H1 (cell line): ENCODE data around the gene JMJD7. TPM values are rescaled to one million over a fixed set of nuclear protein-coding genes. Genes with fewer than 3 reads are reported as not detected.

Source experiments
- CTCF ChIA-PET: fragments of 300-600 bp; sonication (Branson Sonifier 250); formaldehyde crosslinking; loops from one replicate; lab custom pipeline; 2021; ENCODE audit not compliant: partially characterized antibody; lab: Charles Lee
- POLR2A ChIA-PET: fragments of 300-600 bp; sonication (Branson Sonifier 250); formaldehyde crosslinking; loops from one replicate; lab custom pipeline; 2021; ENCODE audit warnings: inconsistent platforms; ENCODE audit not compliant: partially characterized antibody; lab: Charles Lee
- DNase-seq, 2 experiments: peaks; one replicate each; pipeline versions ENCODE4 v3.0.0 to v3.0.0-alpha.2; 2010 to 2022; ENCODE audit warnings: low spot score in 2 of 2, low read depth in 1 of 2, mixed read lengths in 1 of 2
- FAIRE-seq: peaks from 2 replicates; lab custom pipeline; 2011; peaks lifted over from hg19 to GRCh38; lab: Jason Lieb, UNC
- H2AFZ ChIP-seq: 2 replicates; pipeline ENCODE4 v1.8.1; 2012; ENCODE audit warnings: low read length, inconsistent platforms
- H2AK5ac ChIP-seq: 2 replicates; pipeline ENCODE4 v1.6.1; 2013; ENCODE audit warnings: low read depth, low read length
- H2BK120ac ChIP-seq: replicated peaks from 2 replicates; pipeline ENCODE3; 2013; ENCODE audit warnings: low read depth, low read length, inconsistent platforms
- H2BK12ac ChIP-seq: 2 replicates; pipeline ENCODE4 v1.6.1; 2013; ENCODE audit warnings: low read depth, low read length
- H2BK15ac ChIP-seq: 2 replicates; pipeline ENCODE4 v1.6.1; 2013; ENCODE audit warnings: low read length
- H2BK20ac ChIP-seq: 2 replicates; pipeline ENCODE4 v1.6.1; 2013; ENCODE audit warnings: low read length
- H2BK5ac ChIP-seq: 2 replicates; pipeline ENCODE4 v1.6.1; 2013; ENCODE audit warnings: low read depth, low read length
- H3K14ac ChIP-seq: 2 replicates; pipeline ENCODE4 v1.6.1; 2013; ENCODE audit warnings: inconsistent platforms; ENCODE audit not compliant: insufficient read length
- H3K18ac ChIP-seq: 2 replicates; pipeline ENCODE4 v1.6.1; 2013; ENCODE audit warnings: low read length; ENCODE audit errors: extremely low read depth
- H3K23ac ChIP-seq: 2 replicates; pipeline ENCODE4 v1.6.1; 2013; ENCODE audit warnings: inconsistent platforms; ENCODE audit not compliant: insufficient read length
- H3K23me2 ChIP-seq: 2 replicates; pipeline ENCODE4 v1.6.1; 2013; ENCODE audit warnings: low read depth, low read length
- H3K27ac ChIP-seq: 2 replicates; pipeline ENCODE4 v1.6.1; 2011; ENCODE audit warnings: low read depth, low read length, inconsistent platforms
- H3K27me3 ChIP-seq, 4 experiments: replicated peaks in 1 of 4; 1 replicate in 1 of 4; 2 replicates in 3 of 4; pipeline versions ENCODE4 v1.6.1 to v1.8.1; 2011 to 2013; ENCODE audit warnings: low read length in 3 of 4, mild to moderate bottlenecking in 3 of 4, inconsistent platforms in 2 of 4, mixed read lengths in 2 of 4, moderate library complexity in 1 of 4; ENCODE audit not compliant: control insufficient read depth in 3 of 4, insufficient read depth in 3 of 4; ENCODE audit errors: extremely low read depth in 1 of 4
- H3K36me3 ChIP-seq, 4 experiments: 2 replicates each; pipeline versions ENCODE4 v1.6.1 to v1.8.1; 2011 to 2013; ENCODE audit warnings: mild to moderate bottlenecking in 4 of 4, low read length in 3 of 4, moderate library complexity in 2 of 4, control low read depth in 1 of 4, inconsistent platforms in 1 of 4; ENCODE audit not compliant: insufficient read depth in 4 of 4, control insufficient read depth in 2 of 4
- H3K4ac ChIP-seq: replicated peaks from 2 replicates; pipeline ENCODE3; 2013; ENCODE audit warnings: low read length, low read depth, mixed read lengths, inconsistent platforms; ENCODE audit not compliant: insufficient read length
- H3K4me1 ChIP-seq, 4 experiments: replicated peaks in 1 of 4; 1 replicate in 1 of 4; 2 replicates in 3 of 4; pipeline versions ENCODE4 v1.6.1 to v1.8.1; 2011 to 2013; ENCODE audit warnings: low read length in 3 of 4, inconsistent platforms in 2 of 4, mixed read lengths in 1 of 4; ENCODE audit not compliant: insufficient read depth in 4 of 4, control insufficient read depth in 3 of 4
- H3K4me2 ChIP-seq, 2 experiments: 2 replicates each; pipeline versions ENCODE4 v1.6.1 to v1.8.1; 2011 to 2013; ENCODE audit warnings: low read depth in 2 of 2, low read length in 2 of 2, control low read depth in 1 of 2, inconsistent platforms in 1 of 2, mild to moderate bottlenecking in 1 of 2; ENCODE audit not compliant: insufficient read depth in 1 of 2
- H3K4me3 ChIP-seq, 4 experiments: fragments of 200-600, 300-600 bp in 1 of 4; sonication (generic), shearing (Covaris generic), sonication (Bioruptor Twin) in 1 of 4; 2 replicates each; pipeline versions ENCODE4 v1.5.1 to v1.8.1; 2011 to 2016; ENCODE audit warnings: low read length in 4 of 4, low read depth in 3 of 4, control low read depth in 2 of 4, inconsistent platforms in 2 of 4, mild to moderate bottlenecking in 2 of 4, mixed read lengths in 1 of 4, moderate library complexity in 1 of 4; ENCODE audit not compliant: insufficient read depth in 2 of 4; ENCODE audit errors: extremely low read depth in 1 of 4
- H3K56ac ChIP-seq: replicated peaks from 2 replicates; pipeline ENCODE3; 2013; ENCODE audit warnings: low read depth, mild to moderate bottlenecking, mixed read lengths, low read length, inconsistent platforms; ENCODE audit not compliant: insufficient read length
- H3K79me1 ChIP-seq: 2 replicates; pipeline ENCODE4 v1.6.1; 2013; ENCODE audit warnings: low read depth, low read length, control low read depth
- H3K79me2 ChIP-seq, 2 experiments: 2 replicates each; pipeline versions ENCODE4 v1.6.1 to v1.8.1; 2012 to 2013; ENCODE audit warnings: low read length in 2 of 2, mild to moderate bottlenecking in 2 of 2, inconsistent platforms in 1 of 2; ENCODE audit not compliant: insufficient read depth in 2 of 2, control insufficient read depth in 1 of 2
- H3K9ac ChIP-seq, 4 experiments: replicated peaks in 1 of 4; 1 replicate in 1 of 4; 2 replicates in 3 of 4; pipeline versions ENCODE4 v1.6.1 to v1.8.1; 2011 to 2013; ENCODE audit warnings: low read depth in 3 of 4, low read length in 3 of 4, control low read depth in 2 of 4, mild to moderate bottlenecking in 2 of 4, moderate library complexity in 2 of 4, inconsistent platforms in 1 of 4; ENCODE audit errors: extremely low read depth in 1 of 4
- H3K9me3 ChIP-seq, 2 experiments: 2 replicates each; pipeline versions ENCODE4 v1.6.1 to v1.8.1; 2012 to 2013; ENCODE audit warnings: mild to moderate bottlenecking in 2 of 2, moderate library complexity in 2 of 2, control low read depth in 1 of 2, inconsistent platforms in 1 of 2, low read depth in 1 of 2, low read length in 1 of 2, mixed read lengths in 1 of 2; ENCODE audit not compliant: insufficient read depth in 2 of 2
- H4K20me1 ChIP-seq, 2 experiments: replicated peaks in 1 of 2; 2 replicates each; pipeline versions ENCODE3 to v1.8.1; 2011 to 2013; ENCODE audit warnings: inconsistent platforms in 2 of 2, low read length in 2 of 2, mild to moderate bottlenecking in 1 of 2; ENCODE audit not compliant: insufficient read depth in 2 of 2, control insufficient read depth in 1 of 2
- H4K5ac ChIP-seq: 2 replicates; pipeline ENCODE4 v1.6.1; 2013; ENCODE audit warnings: low read length, low read depth, mixed read lengths, inconsistent platforms; ENCODE audit not compliant: insufficient read length
- H4K8ac ChIP-seq: 2 replicates; pipeline ENCODE4 v1.8.0; 2013; ENCODE audit warnings: mild to moderate bottlenecking, moderate library complexity, low read length, inconsistent platforms; ENCODE audit not compliant: insufficient read depth; ENCODE audit errors: extremely low read depth
- H4K91ac ChIP-seq: replicated peaks from 2 replicates; pipeline ENCODE3; 2013; ENCODE audit warnings: low read length, mixed read lengths, inconsistent platforms; ENCODE audit not compliant: insufficient read length
- ASH2L ChIP-seq: fragments of 200-600, 300-600 bp; sonication (generic); IDR thresholded peaks from one replicate; pipeline ENCODE4 v1.7.1; 2017; ENCODE audit warnings: low read length
- BCL11A ChIP-seq, 2 experiments: IDR thresholded peaks; one replicate each; pipeline ENCODE4 v1.6.1; 2011; ENCODE audit warnings: low read depth in 2 of 2, low read length in 2 of 2, mild to moderate bottlenecking in 2 of 2
- CEBPB ChIP-seq: IDR thresholded peaks from 2 replicates; pipeline ENCODE4 v1.6.1; 2012; ENCODE audit warnings: low read depth, low read length
- EGR1 ChIP-seq: IDR thresholded peaks from 2 replicates; pipeline ENCODE4 v1.6.1; 2011; ENCODE audit warnings: low read depth, low read length, borderline replicate concordance
- FOSL1 ChIP-seq: IDR thresholded peaks from 2 replicates; pipeline ENCODE4 v1.6.1; 2011; ENCODE audit warnings: mild to moderate bottlenecking, low read depth, low read length, moderate library complexity; ENCODE audit not compliant: insufficient read depth
- GABPA ChIP-seq: IDR thresholded peaks from 2 replicates; pipeline ENCODE4 v1.6.1; 2011; ENCODE audit warnings: mild to moderate bottlenecking, low read length, moderate library complexity, borderline replicate concordance; ENCODE audit not compliant: insufficient read depth
- GTF2F1 ChIP-seq: IDR thresholded peaks from 2 replicates; pipeline ENCODE4 v1.6.1; 2012; ENCODE audit warnings: low read depth, low read length, improper control_type of control experiment, borderline replicate concordance
- HDAC6 ChIP-seq: IDR thresholded peaks from one replicate; pipeline ENCODE4 v1.7.1; 2012; ENCODE audit warnings: low read depth, mild to moderate bottlenecking, inconsistent platforms, low read length, moderate library complexity
- JUN ChIP-seq: IDR thresholded peaks from 2 replicates; pipeline ENCODE4 v1.6.1; 2011; ENCODE audit warnings: low read depth, mild to moderate bottlenecking, improper control_type of control experiment, low read length
- KDM1A ChIP-seq: fragments of 200-600, 300-600 bp; sonication (generic); IDR thresholded peaks from 2 replicates; pipeline ENCODE4 v1.7.1; 2016; ENCODE audit warnings: mild to moderate bottlenecking, low read length, borderline replicate concordance
- KDM5A ChIP-seq: fragments of 200-600 bp; IDR thresholded peaks from 2 replicates; pipeline ENCODE4 v1.7.1; 2012; ENCODE audit warnings: mild to moderate bottlenecking, low read length, inconsistent platforms, mixed read lengths
- MAX ChIP-seq: IDR thresholded peaks from 2 replicates; pipeline ENCODE4 v1.6.1; 2012; ENCODE audit warnings: inconsistent platforms
- SIN3A ChIP-seq, 2 experiments: IDR thresholded peaks in 1 of 2; conservative IDR thresholded peaks in 1 of 2; 2 replicates each; pipeline ENCODE4 v1.6.1; 2011 to 2012; ENCODE audit warnings: low read length in 2 of 2, improper control_type of control experiment in 1 of 2, low read depth in 1 of 2, mild to moderate bottlenecking in 1 of 2
- SP2 ChIP-seq: IDR thresholded peaks from 2 replicates; pipeline ENCODE4 v1.6.1; 2012; ENCODE audit warnings: mild to moderate bottlenecking, low read length, inconsistent platforms
- SRF ChIP-seq: IDR thresholded peaks from 2 replicates; pipeline ENCODE4 v1.6.1; 2011; ENCODE audit warnings: mild to moderate bottlenecking, low read depth, low read length, moderate library complexity
- WGBS, 2 experiments: shearing (Covaris generic) in 1 of 2; methylation state at CpG; one replicate each; pipeline versions ENCODE4 v1.1.6 to v1.1.7; 2013 to 2015; ENCODE audit warnings: low lambda C conversion rate in 2 of 2, mixed read lengths in 2 of 2, inconsistent platforms in 1 of 2, low coverage in 1 of 2, missing lambda C conversion rate in 1 of 2; ENCODE audit not compliant: insufficient replicate concordance in 2 of 2, insufficient coverage in 1 of 2, insufficient read length in 1 of 2; ENCODE audit errors: extremely low coverage in 1 of 2, missing lambda C conversion rate in 1 of 2; 5-methylcytosine and 5-hydroxymethylcytosine counted together
- polyA plus RNA-seq, 7 experiments: library from polyadenylated mRNA; depleted of rRNA in 3 of 7; stranded (reverse) in 5 of 7; unstranded in 2 of 7; fragments of >200 nt in 5 of 7; fragments of 200-250 nt in 2 of 7; gene quantifications; 1 replicate in 5 of 7; 2 replicates in 1 of 7; 4 replicates in 1 of 7; pipeline versions ENCODE4 v1.2.1 to v1.2.3, GENCODE V29; 2011 to 2013; ENCODE audit warnings: missing spikeins in 2 of 7, mixed read lengths in 2 of 7
- total RNA-seq: library from RNA; stranded (reverse); fragmentation: NEBNext Ultra II Directional; extraction: Animal tissue kit (Norgen Biotek cat#: 25700); gene quantifications from 2 replicates; pipeline ENCODE4 v1.2.1, GENCODE V29; 2021

The JMJD7 gene
- total and polyA plus RNA-seq, 2 of the 8 experiments (the other 6 are each of a cell fraction or from before 2014, with no cell fraction given) = 15.0 to 20.0 TPM

- Histone ChIP-seq H4K5ac (no peak overlapping the region), H3K23ac (no peak overlapping the region)
- no peak for TF ChIP-seq KDM1A
- TF ChIP-seq JUN = no peak
- TF ChIP-seq KDM5A = no peak
- no peak for TF ChIP-seq SP2
- no peak for TF ChIP-seq BCL11A (IDR thresholded peaks at IDR 0.05; ENCODE audit: low read depth in 2 of 2, low read length in 2 of 2)
- TF ChIP-seq CEBPB = no peak
- no peak for TF ChIP-seq GABPA
- no peak for TF ChIP-seq ASH2L
- no peak for TF ChIP-seq EGR1
- TF ChIP-seq FOSL1 = no peak
- TF ChIP-seq SIN3A (conservative IDR thresholded peaks at IDR 0.05 in 1 of 2, IDR thresholded peaks at IDR 0.05 in 1 of 2; ENCODE audit: low read depth in 1 of 2, low read length in 2 of 2) = no peak
- TF ChIP-seq SRF = no peak
- no peak for TF ChIP-seq GTF2F1
- no peak for TF ChIP-seq HDAC6
- no peak for TF ChIP-seq MAX
These were observed 46.8 kb downstream of the JMJD7 start for GRCh38 chr15:41874736-41875135.

More at GRCh38 chr15:41874736-41875135, 46.8 kb downstream of the JMJD7 start:
- no peak for FAIRE-seq
- H2AFZ ChIP-seq = no peak overlapping the region
- H3K27ac ChIP-seq = no peak overlapping the region
- no peaks in the 10 kb centered on the region for H3K9me3 ChIP-seq
- no peaks in the 10 kb centered on the region; a peak in 1 of 7 replicates for H3K4me1 ChIP-seq
- H2AK5ac ChIP-seq = no peak overlapping the region
- no peaks in the 10 kb centered on the region for H3K36me3 ChIP-seq
- no peak overlapping the region for H2BK5ac ChIP-seq
- H2BK20ac ChIP-seq = no peak overlapping the region
- H3K79me1 ChIP-seq = no peaks in the 10 kb centered on the region
- no peaks in the 10 kb centered on the region for H3K23me2 ChIP-seq
- POLR2A ChIA-PET = interaction anchor here (1.0 to 1.9 kb wide), 2 partner anchors 13 to 18 kb away, joined by 3 to 5 read pairs; no protein-coding TSS in a partner anchor
- no peak overlapping the region for H2BK15ac ChIP-seq
- H3K4me3 ChIP-seq = no peak overlapping the region
- no peaks in the 10 kb centered on the region for H3K27me3 ChIP-seq
- no peak overlapping the region for H3K18ac ChIP-seq
- DNase-seq = no peak
- WGBS, 2 experiments = 97% methylated on average over 12 of the region's 12 CpGs; no CpG with 5 or more reads in 1 of the 2 experiments
- H3K9ac ChIP-seq = no peak overlapping the region
- no peak overlapping the region for H3K4me2 ChIP-seq
- H4K8ac ChIP-seq = no peak overlapping the region
- H3K79me2 ChIP-seq = no peaks in the 10 kb centered on the region
- H2BK120ac ChIP-seq = no peak overlapping the region
- H3K4ac ChIP-seq = no peak overlapping the region
- H3K56ac ChIP-seq = no peak overlapping the region
- H3K14ac ChIP-seq = no peak overlapping the region
- no peak overlapping the region for H2BK12ac ChIP-seq
- H4K91ac ChIP-seq = no peak overlapping the region
- H4K20me1 ChIP-seq = peaks cover 0 to 2% of the 10 kb centered on the region in 2 experiments
- CTCF ChIA-PET = interaction anchor here (0.6 to 7.9 kb wide), 8 partner anchors 10 to 595 kb away, joined by 3 to 58 read pairs (median 4); partner anchors contain the start of gene MAPKBP1
